Skeletal muscle tissue (tissue), 4 donors: ENCODE results near the gene ATXN7L1. TPM values are rescaled to one million over a fixed set of nuclear protein-coding genes. Genes with fewer than 3 reads are reported as not detected.

Source experiments
- H3K27ac ChIP-seq: one replicate; pipeline ENCODE4 v1.7.0; 2013; ENCODE audit warnings: mild to moderate bottlenecking, low read depth, low read length, inconsistent platforms
- H3K27me3 ChIP-seq, 3 donors: one replicate each; pipeline ENCODE4 v1.7.0; 2013; ENCODE audit warnings: low read length in 3 of 3; ENCODE audit not compliant: control insufficient read depth in 3 of 3, insufficient read depth in 3 of 3
- H3K36me3 ChIP-seq, 3 donors: one replicate each; pipeline ENCODE4 v1.7.0; 2013; ENCODE audit warnings: low read length in 3 of 3; ENCODE audit not compliant: control insufficient read depth in 3 of 3, insufficient read depth in 3 of 3
- H3K4me1 ChIP-seq, 3 donors: one replicate each; pipeline ENCODE4 v1.7.0; 2013; ENCODE audit warnings: low read length in 3 of 3, mild to moderate bottlenecking in 3 of 3; ENCODE audit not compliant: control insufficient read depth in 3 of 3, insufficient read depth in 3 of 3
- H3K4me3 ChIP-seq, 3 donors: one replicate each; pipeline ENCODE4 v1.7.0; 2013; ENCODE audit warnings: low read length in 3 of 3
- H3K9ac ChIP-seq, 3 donors: one replicate each; pipeline ENCODE4 v1.7.0; 2013; ENCODE audit warnings: low read length in 3 of 3, mild to moderate bottlenecking in 3 of 3, moderate library complexity in 2 of 3, low read depth in 1 of 3
- H3K9me3 ChIP-seq, 3 donors: one replicate each; pipeline ENCODE4 v1.7.0; 2013; ENCODE audit warnings: low read length in 3 of 3; ENCODE audit not compliant: control insufficient read depth in 3 of 3
- total RNA-seq: library from RNA; depleted of rRNA; stranded (reverse); fragments of >200 nt; gene quantifications from one replicate; pipeline ENCODE4 v1.2.3, GENCODE V29; 2014
- donor health status: Osteomylitis.

The ATXN7L1 gene
- total RNA-seq, 1 donor from 2014 or later = 6.3 TPM

GRCh38 chr7:105787793-105788192, 88.6 kb downstream of the ATXN7L1 start:
- no peak overlapping the region for H3K27ac ChIP-seq
- no peaks in the 10 kb centered on the region for H3K9me3 ChIP-seq
- H3K4me3 ChIP-seq = no peak overlapping the region
- no peaks in the 10 kb centered on the region for H3K27me3 ChIP-seq
- no peak overlapping the region for H3K9ac ChIP-seq
- no peaks in the 10 kb centered on the region for H3K4me1 ChIP-seq
- H3K36me3 ChIP-seq = peaks cover 0 to 9% (median 7%) of the 10 kb centered on the region in 3 donors

GRCh38 chr7:105786520-105787470, 89.6 kb downstream of the ATXN7L1 start:
- Histone ChIP-seq H3K4me1 (peaks cover 0 to 3% (median 0%) of the 10 kb centered on the region in 3 donors), H3K4me3 (no peak overlapping the region), H3K27me3 (no peaks in the 10 kb centered on the region), H3K9ac (no peak overlapping the region), H3K27ac (no peak overlapping the region), H3K36me3 (peaks cover 0 to 9% (median 7%) of the 10 kb centered on the region in 3 donors), H3K9me3 (no peaks in the 10 kb centered on the region)

- H3K4me3 ChIP-seq = no peak overlapping the region
- peaks cover 0 to 3% (median 1%) of the 10 kb centered on the region in 3 donors for H3K4me1 ChIP-seq
- H3K9me3 ChIP-seq = no peaks in the 10 kb centered on the region
- no peak overlapping the region for H3K27ac ChIP-seq
- H3K27me3 ChIP-seq = no peaks in the 10 kb centered on the region
- H3K9ac ChIP-seq = no peak overlapping the region
- peaks cover 0 to 4% (median 0%) of the 10 kb centered on the region in 3 donors for H3K36me3 ChIP-seq
Observed at GRCh38 chr7:105782391-105783042, 93.9 kb downstream of the ATXN7L1 start.

GRCh38 chr7:105779856-105780780, 96.3 kb downstream of the ATXN7L1 start:
- Histone ChIP-seq H3K4me1 (peaks cover 19 to 25% (median 25%) of the 10 kb centered on the region in 3 donors), H3K4me3 (no peak overlapping the region), H3K9me3 (no peaks in the 10 kb centered on the region), H3K9ac (no peak overlapping the region), H3K27me3 (no peaks in the 10 kb centered on the region), H3K36me3 (no peaks in the 10 kb centered on the region), H3K27ac (no peak overlapping the region)

GRCh38 chr7:105778956-105779355, 97.4 kb downstream of the ATXN7L1 start:
- Histone ChIP-seq H3K27ac (no peak overlapping the region), H3K27me3 (no peaks in the 10 kb centered on the region), H3K9ac (no peak overlapping the region), H3K4me3 (no peak overlapping the region), H3K4me1 (peaks cover 19 to 28% (median 27%) of the 10 kb centered on the region in 3 donors), H3K36me3 (no peaks in the 10 kb centered on the region), H3K9me3 (no peaks in the 10 kb centered on the region)

- no peaks in the 10 kb centered on the region for H3K27me3 ChIP-seq
- H3K4me3 ChIP-seq = no peak overlapping the region
- no peak overlapping the region for H3K9ac ChIP-seq
- peak overlapping the region; percentile 74 for H3K27ac ChIP-seq
- H3K9me3 ChIP-seq = no peaks in the 10 kb centered on the region
- peaks cover 23 to 27% (median 26%) of the 10 kb centered on the region in 3 donors for H3K4me1 ChIP-seq
- H3K36me3 ChIP-seq = no peaks in the 10 kb centered on the region
Observed at GRCh38 chr7:105776986-105777910, 99.2 kb downstream of the ATXN7L1 start.

- Histone ChIP-seq H3K27me3 (no peaks in the 10 kb centered on the region), H3K4me1 (peaks cover 23 to 27% (median 25%) of the 10 kb centered on the region in 3 donors), H3K9ac (no peak overlapping the region), H3K9me3 (no peaks in the 10 kb centered on the region), H3K36me3 (no peaks in the 10 kb centered on the region), H3K27ac (peak overlapping the region; percentile 74), H3K4me3 (peak overlapping the region in 1 of 3 donors; percentile 29)
Observed at GRCh38 chr7:105776068-105776790, 100.2 kb downstream of the ATXN7L1 start.

GRCh38 chr7:105775580-105775979, 100.8 kb downstream of the ATXN7L1 start:
- peak overlapping the region in 1 of 3 donors; percentile 24 for H3K4me3 ChIP-seq
- peaks cover 23 to 27% (median 25%) of the 10 kb centered on the region in 3 donors for H3K4me1 ChIP-seq
- no peaks in the 10 kb centered on the region for H3K9me3 ChIP-seq
- no peaks in the 10 kb centered on the region for H3K36me3 ChIP-seq
- no peaks in the 10 kb centered on the region for H3K27me3 ChIP-seq
- peak overlapping the region; percentile 74 for H3K27ac ChIP-seq
- no peak overlapping the region for H3K9ac ChIP-seq
